Loucy (cell line): ENCODE results near the gene SP140.

Experiments used
- EZH2phosphoT487 ChIP-seq: fragments of 200-600 bp; IDR thresholded peaks from 2 replicates; pipeline ENCODE4 v1.6.1; 2018; ENCODE audit warnings: antibody characterized with exemption, mild to moderate bottlenecking, moderate library complexity, borderline replicate concordance
- TF ChIP-seq, protein P1 (sequence below): fragments of 200-600 bp; sonication (generic); conservative IDR thresholded peaks from 2 replicates; pipeline ENCODE4 v1.5.1; 2014; ENCODE audit warnings: mild to moderate bottlenecking, antibody characterized with exemption, low read length

- TF ChIP-seq, protein P1, sequence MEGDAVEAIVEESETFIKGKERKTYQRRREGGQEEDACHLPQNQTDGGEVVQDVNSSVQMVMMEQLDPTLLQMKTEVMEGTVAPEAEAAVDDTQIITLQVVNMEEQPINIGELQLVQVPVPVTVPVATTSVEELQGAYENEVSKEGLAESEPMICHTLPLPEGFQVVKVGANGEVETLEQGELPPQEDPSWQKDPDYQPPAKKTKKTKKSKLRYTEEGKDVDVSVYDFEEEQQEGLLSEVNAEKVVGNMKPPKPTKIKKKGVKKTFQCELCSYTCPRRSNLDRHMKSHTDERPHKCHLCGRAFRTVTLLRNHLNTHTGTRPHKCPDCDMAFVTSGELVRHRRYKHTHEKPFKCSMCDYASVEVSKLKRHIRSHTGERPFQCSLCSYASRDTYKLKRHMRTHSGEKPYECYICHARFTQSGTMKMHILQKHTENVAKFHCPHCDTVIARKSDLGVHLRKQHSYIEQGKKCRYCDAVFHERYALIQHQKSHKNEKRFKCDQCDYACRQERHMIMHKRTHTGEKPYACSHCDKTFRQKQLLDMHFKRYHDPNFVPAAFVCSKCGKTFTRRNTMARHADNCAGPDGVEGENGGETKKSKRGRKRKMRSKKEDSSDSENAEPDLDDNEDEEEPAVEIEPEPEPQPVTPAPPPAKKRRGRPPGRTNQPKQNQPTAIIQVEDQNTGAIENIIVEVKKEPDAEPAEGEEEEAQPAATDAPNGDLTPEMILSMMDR = no peak
- TF ChIP-seq EZH2phosphoT487 = no peak
These were observed 40.6 kb upstream of the SP140 start for GRCh38 chr2:230184727-230185578.
